HG02884 (cell line): Measurements from ENCODE around the gene FXYD1.
"Not testable (repeated sequence)": the region's sequence is repeated elsewhere in the genome, so short reads cannot be mapped to it uniquely, and the experiment has no call there.

Experiments used
- ATAC-seq: cut with Tn5 transposase; IDR thresholded peaks from one replicate; pipeline ENCODE4 v1.9.1; 2021; ENCODE audit warnings: mild to moderate bottlenecking, moderate library complexity; ENCODE audit not compliant: unreplicated experiment

Gene FXYD1

GRCh38 chr19:35124098-35125060, 14.2 kb upstream of the FXYD1 start:
- peak; percentile 66 for ATAC-seq

- ATAC-seq, result no peak
Measured at GRCh38 chr19:35125270-35125717, 13.3 kb upstream of the FXYD1 start.

- ATAC-seq, result no peak
Measured at GRCh38 chr19:35125749-35126623, 12.6 kb upstream of the FXYD1 start.

GRCh38 chr19:35126624-35126959, 12.0 kb upstream of the FXYD1 start:
- no peak for ATAC-seq

GRCh38 chr19:35127871-35128270, 10.8 kb upstream of the FXYD1 start:
- ATAC-seq, result no peak

GRCh38 chr19:35128398-35129057, 10.1 kb upstream of the FXYD1 start:
- no peak for ATAC-seq

- ATAC-seq, result not testable (repeated sequence)
Measured at GRCh38 chr19:35129724-35130274, 8.8 kb upstream of the FXYD1 start.

GRCh38 chr19:35130761-35131720, 7.6 kb upstream of the FXYD1 start:
- no peak for ATAC-seq

- ATAC-seq, result no peak
Measured at GRCh38 chr19:35132254-35132653, 6.4 kb upstream of the FXYD1 start.

GRCh38 chr19:35133826-35134225, 4.8 kb upstream of the FXYD1 start:
- ATAC-seq, result no peak

GRCh38 chr19:35134601-35135242, 3.9 kb upstream of the FXYD1 start, which contains the start of gene LGI4:
TSS of gene LGI4 (minus strand) at chr19:35135059. CDS start at chr19:35134680, 379 bp downstream.
- no peak for ATAC-seq

- no peak for ATAC-seq
Measured at GRCh38 chr19:35135389-35135909, 3.2 kb upstream of the FXYD1 start.

- ATAC-seq, result no peak
Measured at GRCh38 chr19:35136231-35136630, 2.4 kb upstream of the FXYD1 start.

GRCh38 chr19:35136977-35137702, 1.5 kb upstream of the FXYD1 start:
- no peak for ATAC-seq

- no peak for ATAC-seq
Measured at GRCh38 chr19:35140207-35140961, 1.8 kb downstream of the FXYD1 start.

GRCh38 chr19:35140962-35141836, 2.6 kb downstream of the FXYD1 start:
- peak; percentile 47 for ATAC-seq
